HepG2 (cell line): ENCODE data around the gene HK3. TPM values are rescaled to one million over a fixed set of nuclear protein-coding genes. Genes with fewer than 3 reads are reported as not detected.

ENCODE experiments used
- ATAC-seq: fragments of 200-7000 bp; cut with Tn5 transposase; 3 replicates; pipeline ENCODE4 v1.9.1; 2020; ENCODE audit warnings: mild to moderate bottlenecking, moderate library complexity
- BruUV-seq: library from RNA; stranded (reverse); fragments of 400-500 nt; replicated peaks from 2 replicates; lab custom pipeline; 2021; lab: Mats Ljungman, UMichigan
- CTCF ChIA-PET: fragments of 300-600 bp; formaldehyde crosslinking; extraction: SDS; loops from one replicate; lab custom pipeline; 2021; ENCODE audit warnings: low total read pairs, inconsistent platforms, low intra/inter-chr PET ratio; lab: Yijun Ruan, JAX
- POLR2A ChIA-PET: fragments of 350-600 bp; sonication (Branson Sonifier 250); formaldehyde crosslinking; loops from one replicate; lab custom pipeline; 2020; ENCODE audit warnings: antibody characterized with exemption, inconsistent platforms; lab: Yijun Ruan, JAX
- DNase-seq: peaks from one replicate; pipeline ENCODE4 v3.0.0-alpha.2; 2015; ENCODE audit warnings: low spot score
- FAIRE-seq: peaks from 3 replicates; lab custom pipeline; 2011; peaks lifted over from hg19 to GRCh38; lab: Jason Lieb, UNC
- H2AFZ ChIP-seq: one replicate; pipeline ENCODE4 v1.6.1; 2011; ENCODE audit warnings: low read length, inconsistent platforms
- H3K27ac ChIP-seq: fragments of 300-600 bp; 3 replicates; pipeline ENCODE4 v1.8.0; 2011; ENCODE audit warnings: mixed run types, mild to moderate bottlenecking, mixed read lengths, low read length, inconsistent platforms; ENCODE audit not compliant: insufficient read depth; ENCODE audit errors: extremely low read length
- H3K27me3 ChIP-seq, 2 experiments: fragments of 200-600 bp in 1 of 2; 2 replicates in 1 of 2; 3 replicates in 1 of 2; pipeline versions ENCODE4 v1.6.0 to v1.8.0; 2011; ENCODE audit warnings: low read length in 2 of 2, mild to moderate bottlenecking in 2 of 2, moderate library complexity in 2 of 2, inconsistent platforms in 1 of 2; ENCODE audit not compliant: insufficient read depth in 2 of 2, control insufficient read depth in 1 of 2
- H3K36me3 ChIP-seq, 2 experiments: fragments of 200-600 bp in 1 of 2; replicated peaks in 1 of 2; 2 replicates in 1 of 2; 3 replicates in 1 of 2; pipeline versions ENCODE4 v1.5.1 to v1.8.0; 2011; ENCODE audit warnings: low read length in 2 of 2, inconsistent platforms in 1 of 2; ENCODE audit not compliant: insufficient read depth in 2 of 2, control insufficient read depth in 1 of 2
- H3K4me1 ChIP-seq: 2 replicates; pipeline ENCODE4 v1.5.1; 2012; ENCODE audit warnings: low read length, inconsistent platforms; ENCODE audit not compliant: insufficient read depth
- H3K4me2 ChIP-seq: 2 replicates; pipeline ENCODE4 v1.6.0; 2011; ENCODE audit warnings: low read depth, low read length, inconsistent platforms
- H3K4me3 ChIP-seq, 3 experiments: fragments of 200-600 bp in 1 of 3; sonication (generic), shearing (Covaris generic) in 1 of 3; replicated peaks in 1 of 3; 2 replicates each; pipeline ENCODE4 v1.5.1; 2011 to 2016; ENCODE audit warnings: low read length in 3 of 3, inconsistent platforms in 2 of 3, low read depth in 2 of 3, mild to moderate bottlenecking in 2 of 3, control low read depth in 1 of 3, mixed read lengths in 1 of 3; ENCODE audit not compliant: insufficient read depth in 1 of 3
- H3K79me2 ChIP-seq: one replicate; pipeline ENCODE4 v1.6.1; 2011; ENCODE audit warnings: low read length, inconsistent platforms; ENCODE audit not compliant: insufficient read depth
- H3K9ac ChIP-seq: 2 replicates; pipeline ENCODE4 v1.6.0; 2011; ENCODE audit warnings: mild to moderate bottlenecking, low read depth, low read length, inconsistent platforms; ENCODE audit not compliant: insufficient read depth
- H3K9me3 ChIP-seq: 2 replicates; pipeline ENCODE4 v1.5.1; 2012; ENCODE audit warnings: mild to moderate bottlenecking, low read length
- H4K20me1 ChIP-seq: 2 replicates; pipeline ENCODE4 v1.6.0; 2011; ENCODE audit warnings: inconsistent platforms, mild to moderate bottlenecking, low read length, moderate library complexity; ENCODE audit not compliant: insufficient read depth
- HDAC1 ChIP-seq: sonication (generic); formaldehyde crosslinking; IDR thresholded peaks from 2 replicates; pipeline ENCODE4 v1.5.1; 2020; ENCODE audit warnings: mild to moderate bottlenecking, missing genetic modification reagents
- HNRNPUL1 ChIP-seq: fragments of 200-400 bp; formaldehyde crosslinking; IDR thresholded peaks from 2 replicates; pipeline ENCODE4 v1.6.1; 2017; ENCODE audit warnings: low read depth, mild to moderate bottlenecking, low read length, moderate library complexity
- IKZF5 ChIP-seq: IDR thresholded peaks from 2 replicates; pipeline ENCODE4 v1.6.1; 2018; ENCODE audit warnings: missing genetic modification reagents, mild to moderate bottlenecking, missing compliant biosample characterization
- MIER3 ChIP-seq: IDR thresholded peaks from 2 replicates; pipeline ENCODE4 v1.6.1; 2016; ENCODE audit warnings: missing compliant biosample characterization, borderline replicate concordance
- NFE2 ChIP-seq: sonication (generic); formaldehyde crosslinking; IDR thresholded peaks from 2 replicates; pipeline ENCODE4 v1.4.0; 2020; ENCODE audit warnings: missing genetic modification reagents
- NKX3-1 ChIP-seq: sonication (generic); formaldehyde crosslinking; IDR thresholded peaks from 2 replicates; pipeline ENCODE4 v1.5.0; 2020; ENCODE audit warnings: missing genetic modification reagents
- PCBP1 ChIP-seq: fragments of 200-400 bp; formaldehyde crosslinking; IDR thresholded peaks from 2 replicates; pipeline ENCODE4 v1.6.1; 2017; ENCODE audit warnings: mild to moderate bottlenecking, low read depth, low read length, borderline replicate concordance
- PLSCR1 ChIP-seq: sonication (generic); formaldehyde crosslinking; IDR thresholded peaks from 2 replicates; pipeline ENCODE4 v1.5.0; 2020; ENCODE audit warnings: missing genetic modification reagents, mild to moderate bottlenecking, borderline replicate concordance
- RNF219 ChIP-seq: sonication (generic); formaldehyde crosslinking; IDR thresholded peaks from 2 replicates; pipeline ENCODE4 v1.5.0; 2020; ENCODE audit warnings: mild to moderate bottlenecking, missing genetic modification reagents
- SALL1 ChIP-seq: sonication (generic); formaldehyde crosslinking; IDR thresholded peaks from 2 replicates; pipeline ENCODE4 v1.8.0; 2022; ENCODE audit warnings: mild to moderate bottlenecking, missing genetic modification reagents
- SRF ChIP-seq: IDR thresholded peaks from 2 replicates; pipeline ENCODE4 v1.6.1; 2011; ENCODE audit warnings: mild to moderate bottlenecking, low read depth, low read length, moderate library complexity
- SSRP1 ChIP-seq: IDR thresholded peaks from 2 replicates; pipeline ENCODE4 v1.6.1; 2016; ENCODE audit warnings: control low read depth
- TERF1 ChIP-seq: sonication (generic); formaldehyde crosslinking; IDR thresholded peaks from 2 replicates; pipeline ENCODE4 v1.8.0; 2022; ENCODE audit warnings: mild to moderate bottlenecking, missing genetic modification reagents, moderate library complexity
- THAP7 ChIP-seq: sonication (generic); formaldehyde crosslinking; IDR thresholded peaks from 2 replicates; pipeline ENCODE4 v1.8.1; 2023; ENCODE audit warnings: mild to moderate bottlenecking, missing genetic modification reagents
- TSC22D2 ChIP-seq: sonication (generic); formaldehyde crosslinking; IDR thresholded peaks from 2 replicates; pipeline ENCODE4 v1.5.1; 2020; ENCODE audit warnings: missing genetic modification reagents, mild to moderate bottlenecking, borderline replicate concordance
- ZFAT ChIP-seq: sonication (generic); formaldehyde crosslinking; conservative IDR thresholded peaks from 2 replicates; pipeline ENCODE4 v1.8.1; 2023; ENCODE audit warnings: missing genetic modification reagents, inconsistent platforms
- ZNF550 ChIP-seq: sonication (generic); formaldehyde crosslinking; IDR thresholded peaks from 2 replicates; pipeline ENCODE4 v1.4.0; 2020; ENCODE audit warnings: mild to moderate bottlenecking, missing genetic modification reagents, borderline replicate concordance
- ZNF557 ChIP-seq: sonication (generic); formaldehyde crosslinking; IDR thresholded peaks from 2 replicates; pipeline ENCODE4 v1.4.0; 2020; ENCODE audit warnings: missing genetic modification reagents
- ZNF576 ChIP-seq: sonication (generic); formaldehyde crosslinking; IDR thresholded peaks from 2 replicates; pipeline ENCODE4 v1.4.0; 2020; ENCODE audit warnings: mild to moderate bottlenecking, missing genetic modification reagents
- WGBS: methylation state at CpG from one replicate; pipeline ENCODE4 v1.1.6; 2017; ENCODE audit warnings: low lambda C conversion rate; 5-methylcytosine and 5-hydroxymethylcytosine counted together
- in situ Hi-C: cut with HindIII; loops from 2 replicates; pipeline ENCODE4 v1.10.0; 2017; ENCODE audit warnings: low pct_unique_long_range_greater_than_20kb; ENCODE audit not compliant: extremely low pct_ligation_motif_present
- intact Hi-C: fragments of 100-400 bp; cut with micrococcal nuclease; formaldehyde crosslinking; loops from one replicate; pipeline ENCODE4 v1.10.0; 2022; ENCODE audit not compliant: unreplicated experiment
- polyA plus RNA-seq, 8 experiments: library from polyadenylated mRNA; depleted of rRNA in 3 of 8; stranded (reverse) in 7 of 8; unstranded in 1 of 8; fragments of >200 nt; fragmentation: Illumina TruSeq in 4 of 8; extraction: Trizol in 4 of 8; gene quantifications; 2 replicates each; pipeline versions ENCODE4 v1.2.1 to v1.2.3, GENCODE V29; 2011 to 2016; ENCODE audit warnings: low read depth in 4 of 8, missing spikeins in 1 of 8, mixed read lengths in 1 of 8; ENCODE audit not compliant: insufficient read depth in 1 of 8
- total RNA-seq, 5 experiments: library from RNA; depleted of rRNA; stranded (reverse); fragments of >200 nt; fragmentation: Illumina TruSeq; extraction: Trizol; gene quantifications; 2 replicates each; pipeline ENCODE4 v1.2.3, GENCODE V29; 2016; ENCODE audit warnings: low read depth in 1 of 5

Gene HK3
- total and polyA plus RNA-seq, 2 of the 13 experiments (the other 11 are each of a cell fraction or from before 2014, with no cell fraction given) = not detected

GRCh38 chr5:176880366-176881020 is 18.7 kb downstream of the HK3 start:
- no peak for DNase-seq
- POLR2A ChIA-PET = no interaction called here
- no peak overlapping the region for H3K9ac ChIP-seq
- BruUV-seq = no TSS peak
- no peak overlapping the region; the same call in 1 of the 2 replicates for H3K4me2 ChIP-seq
- H3K36me3 ChIP-seq = no peaks in the 10 kb centered on the region
- CTCF ChIA-PET = no interaction called here
- H3K27ac ChIP-seq = no peak overlapping the region
- FAIRE-seq = no peak
- intact Hi-C loops = no loop called here
- H3K79me2 ChIP-seq = no peaks in the 10 kb centered on the region
- no peaks in the 10 kb centered on the region for H4K20me1 ChIP-seq
- 42% methylated on average over 23 of the region's 26 CpGs for WGBS
- H3K4me1 ChIP-seq = peaks cover 8% of the 10 kb centered on the region; the same call in 1 of the 2 replicates
- no peak overlapping the region for H2AFZ ChIP-seq
- H3K27me3 ChIP-seq = peaks cover 24 to 88% of the 10 kb centered on the region in 2 experiments
- no peaks in the 10 kb centered on the region for H3K9me3 ChIP-seq
- in situ Hi-C loops = no loop called here
- no peak overlapping the region for H3K4me3 ChIP-seq
- ATAC-seq = no peak
- TF ChIP-seq ZNF557 (CRISPR knock-in tag) (no peak), NFE2 (CRISPR knock-in tag) (no peak), SALL1 (CRISPR knock-in tag) (no peak), IKZF5 (CRISPR knock-in tag) (no peak), HDAC1 (no peak), ZNF576 (CRISPR knock-in tag) (no peak), NKX3-1 (CRISPR knock-in tag) (no peak), TERF1 (CRISPR knock-in tag) (no peak), THAP7 (CRISPR knock-in tag) (no peak), HNRNPUL1 (no peak), SSRP1 (no peak), SRF (no peak), ZFAT (CRISPR knock-in tag) (no peak), PCBP1 (no peak), ZNF550 (CRISPR knock-in tag) (no peak), PLSCR1 (CRISPR knock-in tag) (no peak), TSC22D2 (CRISPR knock-in tag) (no peak), RNF219 (CRISPR knock-in tag) (no peak), MIER3 (CRISPR knock-in tag) (no peak)
